Neural progenitor cell (in vitro differentiated cells): ENCODE results near the gene ATRN. TPM values are rescaled to one million over a fixed set of nuclear protein-coding genes. Genes with fewer than 3 reads are reported as not detected.
"Not testable (repeated sequence)": the region's sequence is repeated elsewhere in the genome, so short reads cannot be mapped to it uniquely, and the experiment has no call there.

ENCODE experiments used
- DNase-seq: peaks from one replicate; pipeline ENCODE4 v3.0.0-alpha.2; 2016; ENCODE audit warnings: low spot score
- H2AFZ ChIP-seq: fragments of 200-600 bp; sonication (generic); replicated peaks from 2 replicates; pipeline ENCODE4 v1.6.1; 2016; ENCODE audit warnings: antibody characterized with exemption
- H3F3A ChIP-seq: fragments of 200-600 bp; sonication (generic); 2 replicates; pipeline ENCODE4 v1.6.1; 2016; ENCODE audit warnings: antibody characterized with exemption, low read depth
- H3K27ac ChIP-seq: fragments of 200-600 bp; sonication (generic); 2 replicates; pipeline ENCODE4 v1.5.1; 2016; ENCODE audit warnings: mild to moderate bottlenecking
- H3K27me3 ChIP-seq: fragments of 200-600 bp; sonication (generic); 2 replicates; pipeline ENCODE4 v1.6.1; 2016; ENCODE audit warnings: mild to moderate bottlenecking, moderate library complexity
- H3K36me3 ChIP-seq: fragments of 200-600 bp; sonication (generic); 2 replicates; pipeline ENCODE4 v1.5.1; 2016
- H3K4me1 ChIP-seq: fragments of 200-600 bp; sonication (generic); 2 replicates; pipeline ENCODE4 v1.6.1; 2016; ENCODE audit warnings: mixed run types
- H3K4me2 ChIP-seq: fragments of 200-600 bp; sonication (generic); 2 replicates; pipeline ENCODE4 v1.6.1; 2016
- H3K4me3 ChIP-seq: fragments of 200-600 bp; sonication (generic); 2 replicates; pipeline ENCODE4 v1.5.1; 2016
- H3K79me2 ChIP-seq: fragments of 200-600 bp; sonication (generic); 2 replicates; pipeline ENCODE4 v1.6.1; 2016; ENCODE audit warnings: low read depth
- H3K9ac ChIP-seq: fragments of 200-600 bp; sonication (generic); 2 replicates; pipeline ENCODE4 v1.6.1; 2016
- H3K9me3 ChIP-seq: fragments of 200-600 bp; sonication (generic); 2 replicates; pipeline ENCODE4 v1.5.1; 2016; ENCODE audit warnings: low read depth
- H4K20me1 ChIP-seq: fragments of 200-600 bp; sonication (generic); 2 replicates; pipeline ENCODE4 v1.6.1; 2016; ENCODE audit warnings: low read depth
- H3K27ac Mint-ChIP-seq: 3 replicates; pipeline ENCODE4 v1.8.0; 2021; ENCODE audit warnings: mixed read lengths
- H3K27me3 Mint-ChIP-seq: 2 replicates; pipeline ENCODE4 v1.8.0; 2022; ENCODE audit warnings: low read depth, mild to moderate bottlenecking, inconsistent platforms, moderate library complexity, mixed read lengths; ENCODE audit not compliant: insufficient read depth
- H3K36me3 Mint-ChIP-seq: 3 replicates; pipeline ENCODE4 v1.8.0; 2021; ENCODE audit warnings: mixed read lengths
- H3K4me1 Mint-ChIP-seq: 3 replicates; pipeline ENCODE4 v1.8.0; 2021; ENCODE audit warnings: mixed read lengths
- H3K4me3 Mint-ChIP-seq: 3 replicates; pipeline ENCODE4 v1.8.0; 2021; ENCODE audit warnings: mild to moderate bottlenecking, moderate library complexity, mixed read lengths
- H3K9me3 Mint-ChIP-seq: 3 replicates; pipeline ENCODE4 v1.8.0; 2020; ENCODE audit warnings: mixed read lengths
- CTCF ChIP-seq: fragments of 200-600 bp; sonication (generic); IDR thresholded peaks from 2 replicates; pipeline ENCODE4 v1.5.1; 2017; ENCODE audit warnings: antibody characterized with exemption, mild to moderate bottlenecking
- EZH2 ChIP-seq: fragments of 200-600 bp; sonication (generic); IDR thresholded peaks from 2 replicates; pipeline ENCODE4 v1.6.1; 2017; ENCODE audit warnings: antibody characterized with exemption, mild to moderate bottlenecking, moderate library complexity
- EZH2phosphoT487 ChIP-seq: fragments of 200-600 bp; sonication (generic); IDR thresholded peaks from 2 replicates; pipeline ENCODE4 v1.6.1; 2017; ENCODE audit warnings: antibody characterized with exemption
- total RNA-seq: library from RNA; depleted of rRNA; stranded (reverse); fragments of >200 nt; gene quantifications from 2 replicates; pipeline ENCODE4 v1.2.3, GENCODE V29; 2015; ENCODE audit warnings: low replicate concordance

ATRN gene
- total RNA-seq, 1 donor from 2014 or later = 36.8 TPM

GRCh38 chr20:3521852-3522740 lies 51.3 kb downstream of the ATRN start:
- Mint-ChIP-seq H3K36me3 (peaks cover 7% of the 10 kb centered on the region), H3K4me1 (no peaks in the 10 kb centered on the region), H3K9me3 (peaks cover 47% of the 10 kb centered on the region), H3K27me3 (no peaks in the 10 kb centered on the region), H3K4me3 (no peak overlapping the region), H3K27ac (no peak overlapping the region)
- Histone ChIP-seq H2AFZ (no peak overlapping the region), H3K4me2 (no peak overlapping the region), H3K4me1 (no peaks in the 10 kb centered on the region), H3K4me3 (no peak overlapping the region), H3K9me3 (no peaks in the 10 kb centered on the region), H3K36me3 (no peaks in the 10 kb centered on the region), H3K27me3 (no peaks in the 10 kb centered on the region), H3K27ac (no peak overlapping the region), H3F3A (no peaks in the 10 kb centered on the region), H3K9ac (no peak overlapping the region), H4K20me1 (no peaks in the 10 kb centered on the region), H3K79me2 (no peaks in the 10 kb centered on the region)
- no peak for DNase-seq
- TF ChIP-seq EZH2phosphoT487 (no peak), CTCF (no peak), EZH2 (no peak)

- not testable (repeated sequence) for H2AFZ ChIP-seq, H4K20me1 ChIP-seq, H3K36me3 ChIP-seq, H3K27me3 ChIP-seq, H3F3A ChIP-seq, H3K79me2 ChIP-seq, H3K9me3 ChIP-seq, H3K4me2 ChIP-seq, H3K36me3 Mint-ChIP-seq, H3K9ac ChIP-seq, DNase-seq, H3K27ac Mint-ChIP-seq, H3K4me3 Mint-ChIP-seq, H3K27me3 Mint-ChIP-seq, H3K4me3 ChIP-seq, H3K27ac ChIP-seq, H3K4me1 ChIP-seq, H3K4me1 Mint-ChIP-seq
- H3K9me3 Mint-ChIP-seq = peaks cover 48% of the 10 kb centered on the region
Measured at GRCh38 chr20:3524696-3525095, 53.9 kb downstream of the ATRN start.

GRCh38 chr20:3532089-3532615 lies 61.3 kb downstream of the ATRN start:
- no peak for DNase-seq
- no peaks in the 10 kb centered on the region for H3K9me3 ChIP-seq
- no peaks in the 10 kb centered on the region for H3K4me1 Mint-ChIP-seq
- no peak overlapping the region for H3K27ac Mint-ChIP-seq
- H3K36me3 ChIP-seq = no peaks in the 10 kb centered on the region
- H3K4me3 Mint-ChIP-seq = no peak overlapping the region
- no peaks in the 10 kb centered on the region for H3K27me3 ChIP-seq
- no peak overlapping the region for H3K4me2 ChIP-seq
- peaks cover under 1% of the 10 kb centered on the region for H3K9me3 Mint-ChIP-seq
- no peak overlapping the region for H3K9ac ChIP-seq
- no peaks in the 10 kb centered on the region for H4K20me1 ChIP-seq
- H2AFZ ChIP-seq = no peak overlapping the region
- H3K36me3 Mint-ChIP-seq = no peaks in the 10 kb centered on the region
- no peak for TF ChIP-seq EZH2phosphoT487
- TF ChIP-seq CTCF = no peak
- TF ChIP-seq EZH2 = no peak
- no peaks in the 10 kb centered on the region for H3K27me3 Mint-ChIP-seq
- no peaks in the 10 kb centered on the region for H3K79me2 ChIP-seq
- H3K27ac ChIP-seq = no peak overlapping the region
- H3F3A ChIP-seq = no peaks in the 10 kb centered on the region
- no peak overlapping the region for H3K4me3 ChIP-seq
- no peaks in the 10 kb centered on the region for H3K4me1 ChIP-seq

GRCh38 chr20:3537733-3538132 lies 66.9 kb downstream of the ATRN start:
- not testable (repeated sequence) for H3F3A ChIP-seq, H3K36me3 Mint-ChIP-seq, H3K79me2 ChIP-seq, H3K4me2 ChIP-seq, H4K20me1 ChIP-seq, H3K27me3 Mint-ChIP-seq, H3K27ac ChIP-seq, H2AFZ ChIP-seq, H3K9ac ChIP-seq, H3K9me3 ChIP-seq, H3K4me3 Mint-ChIP-seq, H3K27ac Mint-ChIP-seq, H3K4me3 ChIP-seq, H3K27me3 ChIP-seq, H3K36me3 ChIP-seq, H3K9me3 Mint-ChIP-seq, DNase-seq, H3K4me1 Mint-ChIP-seq, H3K4me1 ChIP-seq
